NB4 (cell line): ENCODE measurements around the gene MTMR11.

Experiments used
- DNase-seq: peaks from one replicate; pipeline ENCODE4 v3.0.0; 2010; ENCODE audit warnings: low read depth
- H3K4me3 ChIP-seq: one replicate; pipeline ENCODE4 v1.5.1; 2011; ENCODE audit warnings: mild to moderate bottlenecking, low read depth, low read length, moderate library complexity
- CTCF ChIP-seq: IDR thresholded peaks from one replicate; pipeline ENCODE4 v1.5.1; 2012; ENCODE audit warnings: low read depth, low read length
- MAX ChIP-seq: IDR thresholded peaks from 2 replicates; pipeline ENCODE4 v1.6.1; 2011; ENCODE audit warnings: low read depth, low read length
- MYC ChIP-seq: IDR thresholded peaks from 2 replicates; pipeline ENCODE4 v1.6.1; 2011; ENCODE audit warnings: low read depth, low read length
- POLR2A ChIP-seq: IDR thresholded peaks from 2 replicates; pipeline ENCODE4 v1.6.1; 2011; ENCODE audit warnings: mild to moderate bottlenecking; ENCODE audit not compliant: insufficient read length; ENCODE audit errors: extremely low read depth

The MTMR11 gene

GRCh38 chr1:149916898-149917252, 19.8 kb downstream of the MTMR11 start:
- DNase-seq, result no peak
- no peak overlapping the region for H3K4me3 ChIP-seq
- TF ChIP-seq CTCF (no peak), MAX (no peak), POLR2A (no peak), MYC (no peak)

GRCh38 chr1:149916193-149916897, 20.3 kb downstream of the MTMR11 start:
- no peak overlapping the region for H3K4me3 ChIP-seq
- TF ChIP-seq MAX (no peak), POLR2A (no peak), CTCF (no peak), MYC (no peak)
- DNase-seq, result peak; percentile 72

DNA sequence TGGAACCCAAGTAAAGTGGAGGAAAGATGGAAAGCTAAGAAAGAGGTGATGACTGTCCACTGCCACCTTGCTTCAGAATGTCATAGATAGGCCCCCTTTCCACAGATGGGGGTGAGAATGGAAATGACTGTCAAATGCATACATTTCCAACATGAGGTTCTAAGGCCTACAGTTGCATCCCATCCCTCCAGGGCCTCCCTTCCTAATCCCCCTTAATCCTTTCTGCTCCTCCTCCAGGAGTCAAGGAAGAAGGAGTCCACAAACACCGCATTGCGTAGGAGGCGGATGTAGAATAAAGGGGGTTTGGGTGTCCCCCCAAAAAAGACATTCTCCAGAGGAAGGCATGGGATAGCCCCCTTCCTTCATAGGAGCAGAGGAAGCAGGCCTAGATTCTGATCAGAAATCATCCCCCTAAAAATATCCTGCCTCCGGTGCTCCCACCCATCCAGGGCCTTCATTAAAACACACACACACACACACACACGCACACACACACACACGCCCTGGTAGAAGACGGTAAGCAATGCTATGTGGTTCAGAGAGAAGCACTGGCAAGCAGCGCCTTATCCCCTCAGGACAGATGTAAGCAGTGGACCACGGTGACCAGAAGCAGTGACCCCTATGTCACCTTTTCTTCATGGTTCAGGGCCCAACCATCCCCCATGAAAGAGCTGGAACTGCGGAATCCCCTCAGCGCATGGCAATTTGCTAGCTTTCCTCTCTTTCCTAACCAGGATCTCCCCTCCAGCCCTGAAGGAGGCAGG, 21.1 kb downstream of the MTMR11 start:
- peak; percentile 28 for DNase-seq
- no peak overlapping the region for H3K4me3 ChIP-seq
- TF ChIP-seq MYC, result no peak
- no peak for TF ChIP-seq MAX
- no peak for TF ChIP-seq POLR2A
- TF ChIP-seq CTCF, result no peak

- no peak for DNase-seq
- no peak for TF ChIP-seq MAX
- no peak for TF ChIP-seq MYC
- TF ChIP-seq CTCF, result no peak
- no peak for TF ChIP-seq POLR2A
- H3K4me3 ChIP-seq, result no peak overlapping the region
Observed at GRCh38 chr1:149914545-149914944, 22.1 kb downstream of the MTMR11 start.

GRCh38 chr1:149906570-149907075, 30.1 kb downstream of the MTMR11 start:
- DNase-seq, result no peak
- no peak for TF ChIP-seq CTCF
- TF ChIP-seq MYC, result no peak
- no peak for TF ChIP-seq MAX
- TF ChIP-seq POLR2A, result no peak
- H3K4me3 ChIP-seq, result no peak overlapping the region
